Fibroblast of pulmonary artery (primary cell): ENCODE results near the gene PAPLN.

ENCODE experiments used
- DNase-seq: peaks from one replicate; pipeline ENCODE4 v3.0.0-alpha.2; 2010; ENCODE audit warnings: low read depth
- H3K4me3 ChIP-seq: replicated peaks from 2 replicates; pipeline ENCODE4 v1.5.1; 2011; ENCODE audit warnings: low read depth, mild to moderate bottlenecking, control low read depth, low read length, moderate library complexity
- CTCF ChIP-seq: IDR thresholded peaks from 2 replicates; pipeline ENCODE4 v1.5.1; 2011; ENCODE audit warnings: mild to moderate bottlenecking, control low read depth, low read length, inconsistent platforms; ENCODE audit errors: missing control alignments

The PAPLN gene

GRCh38 chr14:73220634-73221033 lies 16.7 kb upstream of the PAPLN start:
- no peak for DNase-seq
- TF ChIP-seq CTCF, result no peak
- H3K4me3 ChIP-seq, result no peak overlapping the region

- H3K4me3 ChIP-seq, result no peak overlapping the region
- no peak for TF ChIP-seq CTCF
- DNase-seq, result no peak
Measured at GRCh38 chr14:73221945-73222344, 15.4 kb upstream of the PAPLN start.

GRCh38 chr14:73223049-73223448 lies 14.3 kb upstream of the PAPLN start:
- no peak overlapping the region for H3K4me3 ChIP-seq
- no peak for TF ChIP-seq CTCF
- DNase-seq, result peak; percentile 51

- H3K4me3 ChIP-seq, result no peak overlapping the region
- no peak for DNase-seq
- TF ChIP-seq CTCF, result no peak
Measured at GRCh38 chr14:73225496-73225895, 11.8 kb upstream of the PAPLN start.

GRCh38 chr14:73227812-73228781 lies 9.2 kb upstream of the PAPLN start:
- peak overlapping the region; percentile 29 for H3K4me3 ChIP-seq
- TF ChIP-seq CTCF, result no peak
- peak; percentile 98 for DNase-seq

GRCh38 chr14:73230051-73230450 lies 7.3 kb upstream of the PAPLN start:
- TF ChIP-seq CTCF, result no peak
- no peak overlapping the region for H3K4me3 ChIP-seq
- no peak for DNase-seq
